GM10248 (cell line): ENCODE results near the gene ARMC3.
"Not testable (repeated sequence)": the region's sequence is repeated elsewhere in the genome, so short reads cannot be mapped to it uniquely, and the experiment has no call there.

ENCODE experiments used
- CTCF ChIA-PET: fragments of 300-600 bp; sonication (Branson Sonifier 250); formaldehyde crosslinking; extraction: SDS; loops from one replicate; lab custom pipeline; 2021; ENCODE audit warnings: antibody characterized with exemption; lab: Yijun Ruan, JAX
- POLR2A ChIA-PET: fragments of 350-650 bp; sonication (Branson Sonifier 250); formaldehyde crosslinking; extraction: SDS; loops from one replicate; lab custom pipeline; 2020; ENCODE audit warnings: antibody characterized with exemption; lab: Yijun Ruan, JAX
- DNase-seq: peaks from one replicate; pipeline ENCODE4 v3.0.0; 2012; ENCODE audit errors: extremely low spot score
- TF ChIP-seq, protein P1 (sequence below): IDR thresholded peaks from 2 replicates; pipeline ENCODE4 v1.5.1; 2012; ENCODE audit warnings: mild to moderate bottlenecking, low read depth; ENCODE audit errors: extremely low read depth, missing control alignments, control extremely low read depth

Gene ARMC3

DNA sequence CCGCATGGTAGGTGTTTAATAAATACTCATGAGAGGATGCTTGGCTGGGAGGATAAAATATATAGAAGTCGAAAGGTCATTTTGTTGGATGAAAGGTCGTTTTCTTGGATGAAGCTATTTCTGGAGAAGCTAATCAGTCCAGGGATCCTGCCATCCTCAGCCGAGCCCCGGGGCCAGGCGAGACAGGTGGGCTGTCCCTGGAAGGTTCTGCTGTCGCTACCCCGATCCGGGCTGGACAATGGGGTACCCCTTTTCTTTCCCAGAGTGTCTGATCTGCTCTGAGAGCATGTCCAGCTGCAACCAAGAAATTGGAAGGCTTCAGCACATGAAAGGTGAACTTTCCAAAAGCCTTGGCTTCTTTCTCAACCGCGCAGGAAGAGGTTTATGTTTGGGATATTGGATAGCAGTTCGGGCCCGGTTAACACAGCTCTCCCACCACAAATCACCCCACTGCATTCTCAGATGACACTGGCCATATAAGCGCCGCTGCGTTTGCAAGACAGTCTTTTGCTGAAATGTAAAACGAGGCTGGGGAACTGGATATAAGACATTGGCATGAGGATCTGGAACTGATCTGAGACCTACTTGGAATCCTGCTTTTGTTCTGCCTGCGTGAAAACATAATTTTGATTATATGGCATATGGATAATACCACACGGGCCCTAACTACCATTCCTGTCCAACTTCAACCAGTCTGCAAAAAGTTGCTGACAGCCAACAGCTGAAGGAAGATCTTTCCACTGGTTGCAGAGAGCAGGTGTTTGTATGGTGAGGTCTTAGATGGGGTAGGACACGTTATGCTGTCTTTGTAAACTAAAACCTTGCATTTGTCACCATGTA is 136.3 kb downstream of the ARMC3 start:
- TF ChIP-seq, protein P1, sequence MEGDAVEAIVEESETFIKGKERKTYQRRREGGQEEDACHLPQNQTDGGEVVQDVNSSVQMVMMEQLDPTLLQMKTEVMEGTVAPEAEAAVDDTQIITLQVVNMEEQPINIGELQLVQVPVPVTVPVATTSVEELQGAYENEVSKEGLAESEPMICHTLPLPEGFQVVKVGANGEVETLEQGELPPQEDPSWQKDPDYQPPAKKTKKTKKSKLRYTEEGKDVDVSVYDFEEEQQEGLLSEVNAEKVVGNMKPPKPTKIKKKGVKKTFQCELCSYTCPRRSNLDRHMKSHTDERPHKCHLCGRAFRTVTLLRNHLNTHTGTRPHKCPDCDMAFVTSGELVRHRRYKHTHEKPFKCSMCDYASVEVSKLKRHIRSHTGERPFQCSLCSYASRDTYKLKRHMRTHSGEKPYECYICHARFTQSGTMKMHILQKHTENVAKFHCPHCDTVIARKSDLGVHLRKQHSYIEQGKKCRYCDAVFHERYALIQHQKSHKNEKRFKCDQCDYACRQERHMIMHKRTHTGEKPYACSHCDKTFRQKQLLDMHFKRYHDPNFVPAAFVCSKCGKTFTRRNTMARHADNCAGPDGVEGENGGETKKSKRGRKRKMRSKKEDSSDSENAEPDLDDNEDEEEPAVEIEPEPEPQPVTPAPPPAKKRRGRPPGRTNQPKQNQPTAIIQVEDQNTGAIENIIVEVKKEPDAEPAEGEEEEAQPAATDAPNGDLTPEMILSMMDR: no peak
- ChIA-PET POLR2A (no interaction called here), CTCF (interaction anchor here (1.0 to 1.2 kb wide), 2 partner anchors 9 to 1054 kb away, joined by 3 to 4 read pairs; no protein-coding TSS in a partner anchor)
- DNase-seq: no peak

DNA sequence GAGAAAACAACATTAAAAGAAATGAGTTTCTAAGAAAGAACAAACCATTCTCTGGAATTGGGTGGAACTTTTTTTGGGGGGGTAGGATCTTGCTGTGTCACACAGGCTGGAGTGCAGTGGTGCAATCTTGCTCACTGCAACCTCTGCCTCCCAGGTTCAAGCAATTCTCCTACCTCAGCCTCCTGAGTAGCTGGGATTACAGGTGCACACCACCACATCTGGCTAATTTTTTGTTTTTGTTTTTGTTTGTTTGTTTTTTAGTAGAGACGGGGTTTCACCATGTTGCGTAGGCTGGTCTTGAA is 136.9 kb downstream of the ARMC3 start:
- DNase-seq, POLR2A ChIA-PET, CTCF ChIA-PET: not testable (repeated sequence)

DNA sequence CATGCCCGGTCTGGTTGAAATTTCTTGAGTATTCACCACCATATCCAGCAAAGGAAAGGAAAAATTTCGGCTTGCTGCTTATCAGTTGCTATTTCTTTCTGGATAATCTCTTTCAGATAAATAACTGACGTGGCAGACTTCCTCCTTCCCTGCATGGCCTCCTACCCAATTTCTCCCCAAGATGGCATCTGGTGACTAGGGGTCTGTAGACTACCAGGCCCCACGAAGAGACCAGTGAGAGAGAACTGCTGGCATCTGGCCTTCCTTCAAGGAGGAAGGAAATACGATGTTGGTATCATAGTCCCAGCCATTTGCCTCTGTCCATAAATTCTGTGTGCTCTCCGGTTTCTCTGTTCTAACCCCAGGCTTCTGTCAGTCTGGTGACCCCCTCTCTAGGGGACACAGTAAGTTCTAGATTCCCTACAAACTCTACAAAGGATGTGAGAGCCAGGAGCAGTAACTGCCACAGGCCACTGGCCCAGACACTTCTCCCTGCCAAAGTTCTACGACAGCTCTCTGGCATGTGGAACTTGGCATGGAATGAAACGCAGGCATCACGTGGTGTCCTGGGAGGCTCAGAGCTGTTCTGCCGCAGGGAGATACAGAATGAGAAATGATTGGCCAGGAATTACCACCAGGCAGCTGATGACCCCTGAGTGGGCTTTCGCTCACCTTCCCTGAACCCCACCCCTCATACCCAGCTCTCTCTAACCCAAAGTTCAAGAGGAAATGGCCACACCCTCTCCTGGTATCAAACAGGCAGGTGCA is 137.5 kb downstream of the ARMC3 start:
- DNase-seq: no peak
- CTCF ChIA-PET: no interaction called here
- POLR2A ChIA-PET: no interaction called here
- TF ChIP-seq, protein P1: no peak

DNA sequence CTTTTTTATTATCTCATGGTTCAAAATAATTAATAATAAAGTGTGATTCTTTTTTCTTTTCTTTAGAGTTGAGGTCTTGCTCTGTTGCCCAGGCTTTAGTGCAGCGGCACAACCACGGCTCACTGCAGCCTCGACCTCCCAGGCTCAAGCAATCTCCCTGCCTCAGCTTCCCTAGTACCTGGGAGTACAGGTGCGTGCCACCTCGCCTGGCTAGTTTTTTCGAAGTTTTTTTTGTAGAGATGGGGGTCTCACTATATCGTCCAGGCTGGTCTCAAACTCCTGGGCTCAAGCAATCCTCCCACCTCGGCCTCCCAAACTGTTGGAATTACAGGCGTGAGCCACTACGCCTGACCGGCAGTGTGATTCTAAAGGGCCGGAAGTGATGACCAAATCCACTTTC is 139.5 kb downstream of the ARMC3 start:
- POLR2A ChIA-PET: no interaction called here
- TF ChIP-seq, protein P1: no peak
- DNase-seq: no peak
- CTCF ChIA-PET: no interaction called here

DNA sequence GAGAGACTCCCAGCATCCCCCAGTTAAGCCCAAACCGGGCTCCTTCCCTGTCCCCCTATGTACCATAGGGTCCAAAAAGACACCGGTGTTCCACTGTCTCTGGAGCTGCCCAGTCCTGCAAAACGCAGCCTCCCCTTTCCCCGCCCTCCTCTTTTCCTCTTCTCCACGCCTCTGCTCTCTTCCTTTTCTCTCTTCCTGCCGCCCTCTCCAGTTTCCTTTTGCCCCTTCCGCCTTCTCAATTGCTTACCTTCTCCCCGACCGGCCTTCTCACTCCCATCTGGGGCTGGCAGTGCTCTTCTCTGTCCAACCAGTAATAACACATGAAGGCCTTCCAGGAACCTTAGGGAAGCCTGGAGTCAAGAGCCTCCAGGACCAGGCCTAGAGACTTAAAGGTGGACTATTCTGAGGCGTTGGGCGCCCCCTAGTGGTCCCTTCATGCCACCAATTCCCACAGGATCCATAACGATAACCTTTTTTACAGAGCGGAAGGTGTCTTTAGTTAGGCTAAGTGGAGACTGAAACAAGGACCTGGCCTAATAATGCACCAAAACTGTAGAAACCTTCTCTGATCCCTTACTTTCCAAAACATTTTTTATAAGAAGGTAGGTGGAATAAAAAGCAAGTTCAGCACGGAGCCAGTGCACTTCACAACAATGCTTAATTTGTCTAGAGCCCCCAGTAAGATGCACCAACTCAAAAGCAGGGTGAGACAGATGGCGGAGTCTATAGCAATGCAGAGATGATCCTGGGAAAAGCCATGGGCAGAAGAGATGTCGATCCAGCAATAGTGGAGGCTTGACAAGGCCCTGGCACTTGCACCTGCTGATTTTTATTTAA is 140.3 kb downstream of the ARMC3 start:
- ChIA-PET POLR2A (no interaction called here), CTCF (interaction anchor here (1.0 to 1.2 kb wide), 3 partner anchors 9 to 24 kb away, joined by 4 to 5 read pairs (median 4); no protein-coding TSS in a partner anchor)
- peak; percentile 71 for DNase-seq
- TF ChIP-seq, protein P1: peak; percentile 83

DNA sequence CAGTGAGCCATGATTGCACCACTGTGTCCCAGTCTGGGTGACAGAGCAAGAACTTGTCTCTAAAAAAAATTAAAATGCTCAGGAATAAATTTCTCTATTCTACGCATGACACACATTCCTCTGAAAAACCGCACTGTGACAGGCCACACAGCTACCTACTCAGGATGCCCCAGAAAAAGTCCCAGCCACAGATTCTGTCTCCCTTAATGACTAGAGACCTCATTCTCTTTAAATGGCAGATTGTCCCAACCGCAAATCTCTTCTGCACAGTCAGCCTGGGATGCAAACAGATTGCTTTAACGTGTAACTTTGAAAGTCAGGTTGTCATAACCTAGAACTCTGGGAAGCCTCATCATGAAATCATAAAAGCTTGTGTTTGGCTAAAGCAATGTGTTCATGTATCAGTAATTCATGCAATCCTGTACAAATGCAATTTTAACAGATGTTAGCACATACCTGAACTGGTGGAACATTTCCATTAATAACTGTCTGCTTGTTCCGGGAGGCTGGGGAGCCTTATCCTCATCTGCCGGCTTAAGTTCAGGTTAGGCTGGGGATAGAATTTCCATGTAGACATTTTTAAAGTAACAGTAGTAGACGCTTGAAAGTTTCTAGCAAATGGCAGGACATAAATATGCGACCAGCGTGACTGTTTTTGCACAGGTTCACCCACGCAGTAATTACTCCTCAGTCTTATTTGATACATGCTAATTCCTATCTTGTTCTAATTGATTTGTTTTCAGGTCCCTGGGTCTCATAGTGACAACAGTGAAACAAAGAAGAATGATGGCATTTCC is 141.4 kb downstream of the ARMC3 start:
- TF ChIP-seq, protein P1: no peak
- ChIA-PET POLR2A (no interaction called here), CTCF (interaction anchor here (1.0 to 1.2 kb wide), 4 partner anchors 8 to 1075 kb away, joined by 4 to 5 read pairs (median 4); no protein-coding TSS in a partner anchor)
- no peak for DNase-seq

DNA sequence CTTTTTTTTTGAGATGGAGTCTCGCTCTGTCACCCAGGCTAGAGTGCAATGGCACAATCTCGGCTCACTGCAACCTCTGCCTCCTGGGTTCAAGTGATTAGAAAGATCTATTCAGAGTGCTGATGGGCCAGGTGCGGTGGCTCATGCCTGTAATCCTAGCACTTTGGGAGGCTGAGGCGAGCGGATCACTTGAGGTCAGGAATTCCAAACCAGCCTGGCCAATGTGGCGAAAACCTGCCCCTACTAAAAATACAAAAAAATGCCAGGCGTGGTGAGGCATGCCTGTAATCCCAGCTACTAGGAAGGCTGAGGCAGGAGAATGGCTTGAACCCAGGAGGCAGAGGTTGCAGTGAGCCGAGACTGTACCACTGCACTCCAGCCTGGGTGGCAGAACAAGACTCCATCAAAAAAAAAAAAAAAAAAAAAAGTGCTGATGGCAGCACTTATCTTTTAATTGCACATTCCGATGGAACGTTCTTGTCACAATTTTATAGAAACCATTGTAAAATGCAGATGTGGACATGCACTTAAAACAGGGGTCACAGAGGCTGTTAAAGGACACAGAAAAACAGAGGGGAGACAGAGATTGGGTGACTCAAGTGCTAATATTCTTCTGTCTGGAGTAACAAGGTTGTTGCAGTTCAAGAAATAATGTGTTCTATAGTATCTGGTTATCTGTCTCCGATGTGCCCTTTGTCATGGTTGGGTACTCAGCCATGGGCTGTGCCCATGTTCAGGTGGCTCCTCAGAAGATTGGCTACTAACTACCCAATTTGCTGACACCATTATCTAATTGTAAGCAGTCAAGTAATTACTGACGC is 142.4 kb downstream of the ARMC3 start:
- DNase-seq, POLR2A ChIA-PET: not testable (repeated sequence)
- CTCF ChIA-PET: interaction anchor here (1.0 to 1.1 kb wide), 2 partner anchors 16 to 20 kb away, joined by 3 read pairs; no protein-coding TSS in a partner anchor
